Testis (tissue), 2 donors: ENCODE results near the gene PITX1.

ENCODE experiments used
- POLR2A ChIP-seq: fragments of 450-650 bp; IDR thresholded peaks from one replicate; pipeline ENCODE4 v1.6.1; 2017; ENCODE audit warnings: antibody characterized with exemption, mild to moderate bottlenecking, moderate library complexity
- TF ChIP-seq, protein P1 (sequence below), 3 experiments: fragments of 450-650 bp in 2 of 3; fragments of 200-600 bp in 1 of 3; sonication (generic) in 1 of 3; IDR thresholded peaks; one replicate each; pipeline ENCODE4 v1.5.1; 2016 to 2019; ENCODE audit warnings: antibody characterized with exemption in 3 of 3, mild to moderate bottlenecking in 2 of 3, moderate library complexity in 1 of 3

GRCh38 chr5:135008981-135009735, 24.9 kb downstream of the PITX1 start:
- TF ChIP-seq, protein P1, sequence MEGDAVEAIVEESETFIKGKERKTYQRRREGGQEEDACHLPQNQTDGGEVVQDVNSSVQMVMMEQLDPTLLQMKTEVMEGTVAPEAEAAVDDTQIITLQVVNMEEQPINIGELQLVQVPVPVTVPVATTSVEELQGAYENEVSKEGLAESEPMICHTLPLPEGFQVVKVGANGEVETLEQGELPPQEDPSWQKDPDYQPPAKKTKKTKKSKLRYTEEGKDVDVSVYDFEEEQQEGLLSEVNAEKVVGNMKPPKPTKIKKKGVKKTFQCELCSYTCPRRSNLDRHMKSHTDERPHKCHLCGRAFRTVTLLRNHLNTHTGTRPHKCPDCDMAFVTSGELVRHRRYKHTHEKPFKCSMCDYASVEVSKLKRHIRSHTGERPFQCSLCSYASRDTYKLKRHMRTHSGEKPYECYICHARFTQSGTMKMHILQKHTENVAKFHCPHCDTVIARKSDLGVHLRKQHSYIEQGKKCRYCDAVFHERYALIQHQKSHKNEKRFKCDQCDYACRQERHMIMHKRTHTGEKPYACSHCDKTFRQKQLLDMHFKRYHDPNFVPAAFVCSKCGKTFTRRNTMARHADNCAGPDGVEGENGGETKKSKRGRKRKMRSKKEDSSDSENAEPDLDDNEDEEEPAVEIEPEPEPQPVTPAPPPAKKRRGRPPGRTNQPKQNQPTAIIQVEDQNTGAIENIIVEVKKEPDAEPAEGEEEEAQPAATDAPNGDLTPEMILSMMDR (IDR thresholded peaks at IDR 0.05), result no peak
- TF ChIP-seq POLR2A, result no peak
